GM12891 (cell line): ENCODE results near the gene CDC25A.

Source experiments
- POLR2A ChIP-seq: IDR thresholded peaks from 2 replicates; pipeline ENCODE4 v1.6.1; 2011; ENCODE audit warnings: low read depth, low read length, control low read depth
- POLR2AphosphoS5 ChIP-seq: IDR thresholded peaks from 2 replicates; pipeline ENCODE4 v1.6.1; 2011; ENCODE audit warnings: low read depth, low read length, control low read depth
- TAF1 ChIP-seq: IDR thresholded peaks from 2 replicates; pipeline ENCODE4 v1.6.1; 2011; ENCODE audit warnings: low read depth, low read length, control low read depth

- TF ChIP-seq POLR2A (no peak), TAF1 (no peak), POLR2AphosphoS5 (no peak)
Measured at GRCh38 chr3:48142316-48142870, 45.8 kb downstream of the CDC25A start.
